T-helper 2 cell (primary cell): ENCODE results near the gene D2HGDH.
"Not testable (repeated sequence)": the region's sequence is repeated elsewhere in the genome, so short reads cannot be mapped to it uniquely, and the experiment has no call there.

Experiments used
- DNase-seq, 5 experiments: peaks; one replicate each; pipeline versions ENCODE4 v3.0.0 to v3.0.0-alpha.2; 2012 to 2022

Gene D2HGDH

GRCh38 chr2:241726459-241726858, 8.0 kb upstream of the D2HGDH start:
- no peak for DNase-seq

DNA sequence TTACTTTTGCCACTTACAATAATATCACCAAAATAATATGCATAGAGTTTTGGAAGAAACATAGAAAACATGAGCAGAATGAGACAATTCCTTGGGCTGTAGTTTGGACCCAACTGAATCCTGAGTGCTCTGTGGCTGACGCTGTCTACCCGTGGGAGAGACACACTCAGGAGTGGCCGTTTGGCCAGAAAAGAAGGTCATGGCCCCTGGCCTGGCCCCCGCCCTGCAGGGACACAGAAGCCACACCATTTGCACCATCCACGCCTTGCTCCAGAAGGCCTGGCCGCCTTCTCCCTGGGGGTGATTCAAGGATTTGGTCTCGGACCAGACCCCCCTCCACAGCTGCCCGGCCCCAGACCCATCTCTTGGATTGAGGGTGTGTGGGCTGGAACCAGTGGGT, 6.4 kb upstream of the D2HGDH start:
- DNase-seq = no peak

DNA sequence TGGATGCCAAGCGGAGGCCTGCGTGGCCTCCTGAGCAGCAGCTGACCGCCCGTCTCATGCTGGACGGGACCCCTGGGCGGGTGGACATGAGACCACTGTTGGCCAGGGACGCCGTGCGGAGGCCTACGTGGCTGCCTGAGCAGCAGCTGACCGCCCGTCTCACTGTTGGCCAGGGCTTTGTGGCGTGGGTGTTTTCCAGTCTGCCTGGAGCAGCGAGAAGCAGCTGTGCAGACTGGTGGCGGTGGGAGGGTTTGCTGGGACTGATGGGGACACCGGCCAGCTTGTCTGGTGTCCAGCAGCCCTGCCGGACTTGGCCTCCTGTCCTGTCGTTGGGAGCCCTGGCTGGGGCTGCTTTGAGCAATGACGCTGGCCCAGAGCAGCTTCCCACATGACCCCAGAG, 5.8 kb upstream of the D2HGDH start:
- no peak for DNase-seq

DNA sequence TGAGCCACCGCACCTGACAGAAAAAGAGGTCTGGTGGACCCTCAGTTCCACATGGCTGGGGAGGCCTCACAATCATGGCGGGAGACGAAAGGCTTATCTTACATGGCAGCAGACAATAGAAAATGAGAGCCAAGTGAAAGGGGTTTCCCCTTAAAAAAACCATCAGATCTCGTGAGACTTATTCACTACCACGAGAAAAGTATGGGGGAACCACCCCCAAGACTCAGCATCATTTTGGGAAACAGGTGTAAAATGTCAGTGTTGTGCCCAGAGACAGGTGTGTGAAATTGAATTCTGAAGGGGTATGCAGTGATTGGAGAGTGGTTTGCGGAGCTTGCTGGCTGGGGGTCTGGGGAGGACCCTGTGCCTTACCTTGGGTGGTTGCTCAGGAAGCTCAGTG, 4.6 kb upstream of the D2HGDH start:
- no peak for DNase-seq

- DNase-seq = peak in 1 of 5 experiments; percentile 28
Measured at GRCh38 chr2:241730671-241731293, 3.6 kb upstream of the D2HGDH start.

DNA sequence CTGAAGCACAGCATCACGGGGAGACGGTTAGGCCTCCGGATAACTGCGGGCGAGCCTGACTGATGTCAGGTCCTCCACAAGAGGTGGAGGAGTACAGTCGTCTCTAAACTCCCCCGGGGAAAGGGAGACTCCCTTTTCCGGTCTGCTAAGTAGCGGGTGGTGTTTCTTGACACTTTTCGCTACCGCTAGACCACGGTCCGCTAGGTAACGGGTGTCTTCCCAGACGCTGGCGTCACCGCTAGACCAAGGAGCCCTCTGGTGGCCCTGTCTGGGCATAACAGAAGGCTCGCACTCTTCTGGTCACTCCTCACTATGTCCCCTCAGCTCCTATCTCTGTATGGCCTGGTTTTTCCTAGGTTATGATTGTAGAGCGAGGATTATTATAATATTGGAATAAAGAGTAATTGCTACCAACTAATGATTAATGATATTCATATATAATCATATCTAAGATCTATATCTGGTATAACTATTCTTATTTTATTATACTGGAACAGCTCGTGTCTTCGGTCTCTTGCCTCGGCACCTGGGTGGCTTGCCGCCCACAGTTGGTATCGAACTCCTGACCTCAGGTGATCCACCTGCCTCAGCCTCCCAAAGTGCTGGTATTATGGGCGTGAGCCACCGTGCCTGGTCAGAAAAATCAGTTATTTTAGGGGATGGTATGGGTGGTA, 1.8 kb upstream of the D2HGDH start:
- peak in 3 of 5 experiments; percentile 33 to 59 (median 51) for DNase-seq

DNA sequence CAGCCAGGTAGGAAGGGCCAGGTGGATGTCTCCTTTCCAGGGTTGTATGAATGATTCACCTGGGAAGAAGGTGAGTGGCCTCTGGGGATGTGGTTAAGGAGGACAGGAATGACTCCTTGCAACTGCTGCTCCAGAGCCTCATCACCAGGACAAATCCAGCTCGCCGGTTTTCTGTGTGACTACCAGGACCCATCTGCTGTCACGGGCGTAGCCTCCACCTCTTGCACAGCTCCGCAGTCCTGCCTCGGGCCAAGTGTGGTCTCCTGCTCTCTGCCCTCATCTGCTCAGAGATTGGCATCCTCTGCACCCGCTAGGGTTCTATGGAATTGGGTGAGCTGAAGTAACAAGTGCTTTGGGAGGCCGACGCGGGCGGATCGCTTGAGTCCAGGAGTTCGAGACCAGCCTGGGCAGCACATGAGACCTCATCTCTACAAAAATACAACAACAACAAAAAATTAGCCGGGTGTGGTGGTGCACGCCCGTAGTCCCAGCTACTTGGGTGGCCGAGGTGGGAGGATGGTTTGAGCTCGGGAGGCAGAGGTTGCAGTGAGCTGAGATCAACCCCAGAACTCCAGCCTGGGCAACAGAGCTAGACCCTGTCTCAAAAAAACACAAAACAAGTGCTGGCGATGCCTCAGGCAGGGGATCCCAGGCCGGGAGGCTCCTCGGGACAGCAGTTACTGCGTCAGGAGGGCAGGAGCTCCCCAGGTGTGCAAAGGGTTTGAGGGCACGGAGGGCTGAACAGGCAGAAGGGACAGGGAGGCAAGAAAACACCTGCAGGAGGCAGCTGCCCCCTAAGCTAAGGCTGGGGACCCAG, 831 bp upstream of the D2HGDH start:
- DNase-seq = no peak

DNA sequence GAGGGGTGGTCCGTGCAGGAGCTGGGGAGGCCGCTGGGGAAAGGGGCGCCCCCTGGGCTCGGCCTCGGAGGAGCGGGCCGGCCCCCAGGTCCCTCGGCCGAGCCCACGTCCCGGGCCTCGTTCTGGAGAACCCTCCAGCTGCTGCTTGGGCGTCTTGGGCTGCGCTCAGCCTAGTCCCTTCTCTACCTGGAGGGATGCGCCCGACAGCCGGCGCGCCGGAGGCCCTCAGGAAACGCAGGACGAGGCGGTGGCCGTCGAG, 293 bp upstream of the D2HGDH start:
- DNase-seq = no peak

GRCh38 chr2:241736111-241736510, 1.7 kb downstream of the D2HGDH start:
- no peak for DNase-seq

GRCh38 chr2:241738040-241738686, 3.7 kb downstream of the D2HGDH start:
- no peak for DNase-seq

GRCh38 chr2:241739177-241739576, 4.7 kb downstream of the D2HGDH start:
- DNase-seq = no peak

DNA sequence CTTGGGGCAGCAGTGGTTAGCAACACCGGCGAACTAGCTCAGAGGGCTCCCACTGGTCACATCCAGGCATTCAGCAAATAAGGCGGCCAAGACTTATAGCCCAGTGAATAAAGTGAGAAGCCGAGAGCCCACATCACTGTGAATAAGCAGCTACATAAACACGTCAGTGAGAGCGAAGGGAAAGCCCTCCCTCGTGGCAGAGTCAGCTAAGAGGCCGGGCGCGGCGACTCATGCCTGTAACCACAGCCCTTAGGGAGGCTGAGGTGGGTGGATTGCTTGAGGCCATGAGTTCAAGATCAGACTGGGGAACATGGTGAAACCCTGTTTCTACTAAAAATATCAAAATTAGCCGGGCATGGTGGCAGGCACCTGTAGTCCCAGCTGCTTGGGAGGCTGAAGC, 5.2 kb downstream of the D2HGDH start:
- peak in 2 of 5 experiments; percentile 34 to 39 for DNase-seq

- DNase-seq = peak in 3 of 5 experiments; percentile 12 to 86 (median 72)
Measured at GRCh38 chr2:241741016-241741415, 6.6 kb downstream of the D2HGDH start.

- no peak for DNase-seq
Measured at GRCh38 chr2:241742320-241742939, 8.0 kb downstream of the D2HGDH start.

GRCh38 chr2:241743008-241743407, 8.6 kb downstream of the D2HGDH start:
- DNase-seq = not testable (repeated sequence)

DNA sequence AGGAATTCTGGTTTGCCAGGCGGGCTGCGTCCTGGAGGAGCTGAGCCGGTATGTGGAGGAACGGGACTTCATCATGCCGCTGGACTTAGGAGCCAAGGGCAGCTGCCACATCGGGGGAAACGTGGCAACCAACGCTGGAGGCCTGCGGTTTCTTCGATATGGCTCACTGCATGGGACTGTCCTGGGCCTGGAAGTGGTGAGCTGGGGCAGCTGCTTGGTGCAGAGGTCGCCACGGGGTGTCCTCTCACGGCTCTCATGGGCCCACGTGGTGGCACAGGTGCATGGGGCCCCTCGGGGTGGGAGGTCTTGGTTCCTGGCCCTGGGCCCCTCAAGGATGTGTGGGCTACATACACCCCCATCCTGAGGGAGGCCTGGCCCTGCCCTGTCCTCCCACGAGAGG, 9.2 kb downstream of the D2HGDH start:
- DNase-seq = no peak

DNA sequence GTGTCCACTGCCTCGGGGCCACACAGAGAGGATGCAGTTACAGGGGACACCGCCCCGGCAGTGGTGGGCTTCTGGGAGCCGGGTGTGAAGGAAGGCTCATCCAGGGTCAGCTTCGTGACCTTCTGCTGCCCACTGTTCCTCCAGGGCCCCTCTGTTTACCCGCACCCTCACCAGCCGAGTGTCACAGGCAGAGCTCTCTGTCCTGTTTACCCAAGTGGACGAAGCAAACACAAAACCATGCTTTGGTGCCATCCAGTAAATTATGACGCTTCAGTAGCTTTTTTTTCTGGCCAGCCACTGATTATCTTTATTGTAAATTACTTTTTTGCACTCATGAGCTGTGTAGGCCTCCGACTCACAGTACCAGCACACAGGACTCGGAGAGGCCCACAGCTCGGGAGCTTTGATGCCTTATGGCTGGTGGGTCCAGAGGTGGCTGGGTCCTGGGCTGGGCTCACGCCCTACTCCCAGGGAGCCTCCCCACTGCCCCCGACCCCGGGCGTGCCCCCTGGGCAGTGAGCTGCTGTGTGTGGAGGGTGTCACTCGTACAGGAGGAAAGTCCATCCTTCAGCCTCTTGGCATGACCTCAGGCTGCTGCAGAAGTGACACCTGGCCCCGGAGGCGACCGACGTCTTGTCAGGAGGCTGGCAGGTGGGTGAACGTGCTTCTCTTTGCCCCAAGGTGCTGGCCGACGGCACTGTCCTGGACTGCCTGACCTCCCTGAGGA, 9.8 kb downstream of the D2HGDH start:
- DNase-seq = no peak

DNA sequence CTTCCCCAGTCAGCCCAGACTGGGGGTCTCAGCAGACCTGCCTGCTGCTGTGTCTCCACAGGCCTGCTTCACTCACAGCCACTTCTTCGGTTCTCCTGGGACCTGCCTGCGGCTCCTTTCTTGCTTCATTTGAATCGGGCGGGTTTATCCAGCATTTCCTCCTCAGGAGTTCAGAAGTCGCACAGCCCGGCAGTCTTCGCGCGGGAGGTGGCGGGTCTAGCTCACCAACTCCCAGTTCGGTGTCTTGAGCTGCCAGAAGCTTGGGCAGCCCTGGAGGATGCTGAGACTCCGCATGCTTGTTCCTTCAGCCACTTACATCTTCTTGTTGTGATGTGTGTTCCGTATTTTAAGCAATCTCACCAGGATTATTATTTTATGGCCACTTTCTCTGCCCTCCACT, 10.8 kb downstream of the D2HGDH start:
- no peak for DNase-seq

GRCh38 chr2:241746084-241746483, 11.7 kb downstream of the D2HGDH start:
- DNase-seq = no peak

- no peak for DNase-seq
Measured at GRCh38 chr2:241748468-241749256, 14.2 kb downstream of the D2HGDH start.

GRCh38 chr2:241750076-241750840, 15.8 kb downstream of the D2HGDH start:
- no peak for DNase-seq
